GM12864 (cell line): ENCODE measurements around the gene PIBF1.

Experiments
- DNase-seq: peaks from one replicate; pipeline ENCODE4 v3.0.0-alpha.2; 2011; ENCODE audit warnings: low read depth
- H3K4me3 ChIP-seq: 2 replicates; pipeline ENCODE4 v1.5.1; 2011; ENCODE audit warnings: mild to moderate bottlenecking, low read depth, low read length, control low read depth
- TF ChIP-seq, protein P1 (sequence below): IDR thresholded peaks from 2 replicates; pipeline ENCODE4 v1.5.1; 2011; ENCODE audit warnings: low read depth, mild to moderate bottlenecking, moderate library complexity, low read length, control low read depth, inconsistent platforms; ENCODE audit errors: missing control alignments

Gene PIBF1

DNA sequence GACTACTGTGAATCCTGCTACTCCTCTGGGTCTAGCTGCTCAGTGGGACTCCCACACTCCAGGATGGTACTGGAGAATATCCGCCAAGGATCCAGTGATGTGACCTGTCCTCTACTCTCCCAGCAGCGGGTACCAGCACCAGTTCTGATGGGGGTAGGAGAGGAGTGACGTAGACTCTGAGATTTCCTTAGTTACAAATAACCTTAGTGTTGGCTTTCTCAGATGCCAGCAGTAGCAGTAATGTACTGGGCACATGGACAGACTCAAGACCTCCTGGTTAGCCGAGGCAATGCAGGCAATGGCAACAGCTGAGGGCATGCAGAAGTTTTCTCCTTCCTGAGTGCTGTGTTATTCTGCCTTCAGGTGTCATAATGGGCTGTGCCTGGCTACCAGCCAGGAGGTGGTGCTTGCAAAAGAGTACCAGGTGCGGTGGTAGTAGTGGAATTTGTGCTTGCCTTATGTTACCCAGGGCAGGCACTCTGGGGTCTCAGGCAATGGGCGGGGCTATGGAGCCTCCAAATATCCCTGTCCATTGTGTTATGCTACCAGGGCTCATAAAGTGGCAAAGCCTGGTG is 171.5 kb downstream of the PIBF1 start:
- DNase-seq: no peak
- no peak overlapping the region for H3K4me3 ChIP-seq
- TF ChIP-seq, protein P1, sequence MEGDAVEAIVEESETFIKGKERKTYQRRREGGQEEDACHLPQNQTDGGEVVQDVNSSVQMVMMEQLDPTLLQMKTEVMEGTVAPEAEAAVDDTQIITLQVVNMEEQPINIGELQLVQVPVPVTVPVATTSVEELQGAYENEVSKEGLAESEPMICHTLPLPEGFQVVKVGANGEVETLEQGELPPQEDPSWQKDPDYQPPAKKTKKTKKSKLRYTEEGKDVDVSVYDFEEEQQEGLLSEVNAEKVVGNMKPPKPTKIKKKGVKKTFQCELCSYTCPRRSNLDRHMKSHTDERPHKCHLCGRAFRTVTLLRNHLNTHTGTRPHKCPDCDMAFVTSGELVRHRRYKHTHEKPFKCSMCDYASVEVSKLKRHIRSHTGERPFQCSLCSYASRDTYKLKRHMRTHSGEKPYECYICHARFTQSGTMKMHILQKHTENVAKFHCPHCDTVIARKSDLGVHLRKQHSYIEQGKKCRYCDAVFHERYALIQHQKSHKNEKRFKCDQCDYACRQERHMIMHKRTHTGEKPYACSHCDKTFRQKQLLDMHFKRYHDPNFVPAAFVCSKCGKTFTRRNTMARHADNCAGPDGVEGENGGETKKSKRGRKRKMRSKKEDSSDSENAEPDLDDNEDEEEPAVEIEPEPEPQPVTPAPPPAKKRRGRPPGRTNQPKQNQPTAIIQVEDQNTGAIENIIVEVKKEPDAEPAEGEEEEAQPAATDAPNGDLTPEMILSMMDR: no peak

DNA sequence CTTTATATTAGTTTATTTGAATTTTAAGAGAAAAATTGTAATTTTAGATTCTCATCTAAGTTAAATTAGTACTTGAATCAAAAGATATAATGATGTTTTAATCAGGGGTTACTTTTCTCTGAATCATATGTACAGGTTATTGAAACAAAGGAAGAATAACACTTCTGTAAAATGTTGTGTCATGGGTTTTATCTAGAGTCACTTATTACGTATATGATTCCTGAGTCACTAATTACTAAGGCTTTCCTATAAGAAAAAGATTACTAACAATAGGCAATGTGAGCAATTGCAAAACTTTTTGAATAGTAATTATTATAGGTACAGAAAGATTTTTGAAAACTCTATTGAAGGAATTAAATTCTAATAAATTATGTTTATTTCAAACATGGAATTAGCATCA is 177.7 kb downstream of the PIBF1 start:
- H3K4me3 ChIP-seq: no peak overlapping the region
- no peak for DNase-seq
- TF ChIP-seq, protein P1: no peak

DNA sequence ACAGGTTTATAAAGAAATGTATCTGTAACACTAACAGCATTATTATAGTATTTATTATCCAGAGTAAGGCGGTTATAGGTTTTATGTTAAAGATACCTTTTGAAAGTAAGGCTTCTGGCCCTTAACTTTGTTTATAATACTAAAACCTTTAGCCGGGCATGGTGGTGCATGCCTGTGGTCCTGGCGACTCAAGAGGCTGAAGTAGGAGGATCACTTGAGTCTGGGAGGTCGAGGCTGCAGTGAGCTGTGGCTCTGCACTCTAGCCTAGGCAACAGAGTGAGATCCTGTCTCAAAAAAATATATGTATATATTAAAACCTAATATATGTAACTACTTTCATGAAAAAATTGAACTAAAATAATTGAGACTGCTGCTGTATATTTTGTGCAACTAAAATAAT is 178.2 kb downstream of the PIBF1 start:
- DNase-seq: no peak
- TF ChIP-seq, protein P1: no peak
- no peak overlapping the region for H3K4me3 ChIP-seq

DNA sequence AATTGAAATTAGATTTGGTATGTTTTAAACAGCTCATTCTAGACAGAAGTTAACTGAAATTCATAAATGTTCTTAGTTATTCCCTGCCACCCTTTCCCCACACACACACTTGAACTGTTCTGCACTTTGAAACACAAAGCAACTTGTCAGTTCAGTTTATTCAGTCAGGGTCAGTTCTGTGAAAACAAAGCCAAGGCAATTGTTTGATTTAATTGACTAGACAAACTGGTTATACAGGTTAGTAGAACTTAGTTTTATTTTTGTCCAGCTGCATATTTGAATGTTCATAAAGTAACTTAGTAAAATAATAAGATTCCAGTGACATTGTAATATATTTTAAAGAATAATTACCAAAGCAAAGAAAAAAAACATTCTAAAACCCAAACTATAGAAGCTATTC is 178.6 kb downstream of the PIBF1 start:
- DNase-seq: no peak
- no peak overlapping the region for H3K4me3 ChIP-seq

DNA sequence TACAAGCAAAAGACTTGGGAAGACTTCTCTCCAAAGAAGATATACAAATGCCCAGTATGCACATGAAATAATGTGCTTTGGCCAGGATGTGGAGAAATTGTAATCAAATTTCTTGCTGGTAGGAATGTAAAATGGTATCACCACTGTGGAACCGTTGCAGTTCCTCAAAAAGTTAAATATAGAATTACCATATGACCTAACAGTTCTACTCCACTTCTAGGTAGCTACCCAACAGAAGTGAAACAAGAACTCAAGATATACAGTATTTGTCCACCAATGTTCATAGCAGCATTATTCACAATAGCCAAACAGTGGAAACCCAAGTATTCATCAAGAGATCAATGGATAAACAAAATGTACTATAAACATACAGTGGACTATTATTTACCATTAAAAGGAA is 181.8 kb downstream of the PIBF1 start:
- TF ChIP-seq, protein P1: no peak
- peak; percentile 7 for DNase-seq
- H3K4me3 ChIP-seq: no peak overlapping the region

More for the DNA sequence above, 178.6 kb downstream of the PIBF1 start:
- TF ChIP-seq, protein P1: no peak

DNA sequence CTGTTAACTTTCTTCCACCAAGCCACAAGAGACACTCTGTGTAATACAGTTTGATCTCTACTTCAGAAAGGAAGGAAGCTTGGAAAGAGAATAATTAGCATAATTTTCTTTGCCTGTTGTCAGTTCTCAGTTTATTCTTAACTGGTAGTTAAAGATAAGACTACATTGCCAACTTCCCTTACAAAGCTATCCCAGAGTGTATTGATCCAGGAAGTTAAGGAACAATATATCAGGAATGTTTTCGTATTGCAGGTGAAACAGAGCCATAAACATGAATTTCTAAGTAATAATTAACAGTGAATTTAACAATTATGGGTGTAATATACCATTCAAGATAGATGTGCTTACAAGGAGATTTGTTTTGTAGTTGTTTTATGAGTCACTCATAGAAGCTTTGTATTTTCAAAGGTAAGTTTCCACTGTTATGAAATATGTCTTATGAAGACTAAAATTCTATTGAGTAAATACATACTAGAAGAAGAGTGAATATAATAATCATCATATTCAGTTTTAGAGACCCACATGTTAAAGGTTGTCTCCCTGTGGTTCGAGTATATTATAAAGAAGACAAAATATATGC is 188.5 kb downstream of the PIBF1 start:
- TF ChIP-seq, protein P1: no peak
- DNase-seq: no peak

DNA sequence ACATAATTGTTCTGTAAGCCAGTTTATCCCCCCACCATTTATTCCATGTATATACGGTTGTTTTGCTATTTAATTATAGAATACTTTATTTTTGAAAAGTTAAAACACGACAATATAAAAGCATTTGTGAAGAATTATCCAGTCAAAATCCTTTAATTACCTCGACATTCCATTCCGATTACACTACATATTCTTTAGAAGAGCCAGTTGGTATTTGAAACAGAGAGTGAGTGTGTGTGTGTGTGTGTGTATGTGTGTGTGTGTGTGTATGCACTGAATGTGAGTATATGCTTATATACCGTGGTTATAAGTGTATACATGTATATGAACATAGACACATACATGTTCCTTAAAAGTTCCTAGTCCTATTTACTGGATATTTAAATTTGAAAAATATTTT is 189.0 kb downstream of the PIBF1 start:
- H3K4me3 ChIP-seq: no peak overlapping the region
- TF ChIP-seq, protein P1: no peak
- DNase-seq: no peak

More for the DNA sequence above, 188.5 kb downstream of the PIBF1 start:
- H3K4me3 ChIP-seq: no peak overlapping the region
